KMS-11 (cell line): ENCODE measurements around the gene DCAF15.
"Not testable (repeated sequence)": the region's sequence is repeated elsewhere in the genome, so short reads cannot be mapped to it uniquely, and the experiment has no call there.

ENCODE experiments used
- H2AFZ ChIP-seq: fragments of 200-600 bp; sonication (generic); 2 replicates; pipeline ENCODE4 v1.6.1; 2016; ENCODE audit warnings: antibody characterized with exemption, mixed run types, low read depth
- H3K27ac ChIP-seq: fragments of 200-600 bp; sonication (generic); 2 replicates; pipeline ENCODE4 v1.6.1; 2016; ENCODE audit warnings: mild to moderate bottlenecking, mixed run types
- H3K27me3 ChIP-seq: fragments of 200-600 bp; sonication (generic); 2 replicates; pipeline ENCODE4 v1.6.1; 2017; ENCODE audit warnings: mild to moderate bottlenecking, low read depth, mixed run types, moderate library complexity; ENCODE audit not compliant: insufficient read depth
- H3K36me3 ChIP-seq: fragments of 200-600 bp; sonication (generic); 2 replicates; pipeline ENCODE4 v1.6.1; 2017; ENCODE audit warnings: mild to moderate bottlenecking, mixed run types; ENCODE audit not compliant: insufficient read depth
- H3K4me1 ChIP-seq: fragments of 200-600 bp; sonication (generic); 2 replicates; pipeline ENCODE4 v1.6.1; 2016; ENCODE audit warnings: mild to moderate bottlenecking, low read depth, mixed run types; ENCODE audit not compliant: poor library complexity, severe bottlenecking
- H3K4me2 ChIP-seq: fragments of 200-600 bp; sonication (generic); 2 replicates; pipeline ENCODE4 v1.7.0; 2016; ENCODE audit warnings: mild to moderate bottlenecking, mixed run types
- H3K4me3 ChIP-seq: fragments of 200-600 bp; sonication (generic); IDR thresholded peaks from 2 replicates; pipeline ENCODE4 v1.6.1; 2017; ENCODE audit warnings: low read depth, low read length, mixed read lengths; ENCODE audit not compliant: insufficient read depth
- H3K79me2 ChIP-seq: fragments of 200-600 bp; sonication (generic); 2 replicates; pipeline ENCODE4 v1.6.1; 2016; ENCODE audit warnings: low read depth, mixed run types; ENCODE audit not compliant: insufficient read depth
- H3K9ac ChIP-seq: fragments of 200-600 bp; sonication (generic); 2 replicates; pipeline ENCODE4 v1.6.1; 2016; ENCODE audit warnings: mild to moderate bottlenecking, mixed run types
- H4K20me1 ChIP-seq: fragments of 200-600 bp; sonication (generic); 2 replicates; pipeline ENCODE4 v1.6.1; 2016; ENCODE audit warnings: mild to moderate bottlenecking, mixed run types; ENCODE audit not compliant: insufficient read depth
- TF ChIP-seq, protein P1 (sequence below): fragments of 200-600 bp; sonication (generic); conservative IDR thresholded peaks from 2 replicates; pipeline ENCODE4 v1.6.1; 2017; ENCODE audit warnings: low read depth, mild to moderate bottlenecking, antibody characterized with exemption, low read length, moderate library complexity, mixed read lengths

DCAF15 gene

GRCh38 chr19:13965377-13965896, 13.1 kb downstream of the DCAF15 start:
- Histone ChIP-seq H2AFZ (no peak overlapping the region), H3K27me3 (no peaks in the 10 kb centered on the region), H3K4me2 (no peak overlapping the region), H3K9ac (no peak overlapping the region), H3K36me3 (no peaks in the 10 kb centered on the region), H3K27ac (no peak overlapping the region), H3K4me3 (no peak overlapping the region), H3K79me2 (no peaks in the 10 kb centered on the region), H3K4me1 (no peaks in the 10 kb centered on the region), H4K20me1 (no peaks in the 10 kb centered on the region)
- TF ChIP-seq, protein P1, sequence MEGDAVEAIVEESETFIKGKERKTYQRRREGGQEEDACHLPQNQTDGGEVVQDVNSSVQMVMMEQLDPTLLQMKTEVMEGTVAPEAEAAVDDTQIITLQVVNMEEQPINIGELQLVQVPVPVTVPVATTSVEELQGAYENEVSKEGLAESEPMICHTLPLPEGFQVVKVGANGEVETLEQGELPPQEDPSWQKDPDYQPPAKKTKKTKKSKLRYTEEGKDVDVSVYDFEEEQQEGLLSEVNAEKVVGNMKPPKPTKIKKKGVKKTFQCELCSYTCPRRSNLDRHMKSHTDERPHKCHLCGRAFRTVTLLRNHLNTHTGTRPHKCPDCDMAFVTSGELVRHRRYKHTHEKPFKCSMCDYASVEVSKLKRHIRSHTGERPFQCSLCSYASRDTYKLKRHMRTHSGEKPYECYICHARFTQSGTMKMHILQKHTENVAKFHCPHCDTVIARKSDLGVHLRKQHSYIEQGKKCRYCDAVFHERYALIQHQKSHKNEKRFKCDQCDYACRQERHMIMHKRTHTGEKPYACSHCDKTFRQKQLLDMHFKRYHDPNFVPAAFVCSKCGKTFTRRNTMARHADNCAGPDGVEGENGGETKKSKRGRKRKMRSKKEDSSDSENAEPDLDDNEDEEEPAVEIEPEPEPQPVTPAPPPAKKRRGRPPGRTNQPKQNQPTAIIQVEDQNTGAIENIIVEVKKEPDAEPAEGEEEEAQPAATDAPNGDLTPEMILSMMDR: no peak

GRCh38 chr19:13965926-13966683, 13.8 kb downstream of the DCAF15 start:
- Histone ChIP-seq H3K27me3 (no peaks in the 10 kb centered on the region), H3K4me1 (no peaks in the 10 kb centered on the region), H4K20me1 (no peaks in the 10 kb centered on the region), H3K36me3 (no peaks in the 10 kb centered on the region), H3K27ac (no peak overlapping the region), H3K9ac (no peak overlapping the region), H3K79me2 (no peaks in the 10 kb centered on the region), H2AFZ (no peak overlapping the region), H3K4me3 (no peak overlapping the region), H3K4me2 (no peak overlapping the region)
- TF ChIP-seq, protein P1: no peak

DNA sequence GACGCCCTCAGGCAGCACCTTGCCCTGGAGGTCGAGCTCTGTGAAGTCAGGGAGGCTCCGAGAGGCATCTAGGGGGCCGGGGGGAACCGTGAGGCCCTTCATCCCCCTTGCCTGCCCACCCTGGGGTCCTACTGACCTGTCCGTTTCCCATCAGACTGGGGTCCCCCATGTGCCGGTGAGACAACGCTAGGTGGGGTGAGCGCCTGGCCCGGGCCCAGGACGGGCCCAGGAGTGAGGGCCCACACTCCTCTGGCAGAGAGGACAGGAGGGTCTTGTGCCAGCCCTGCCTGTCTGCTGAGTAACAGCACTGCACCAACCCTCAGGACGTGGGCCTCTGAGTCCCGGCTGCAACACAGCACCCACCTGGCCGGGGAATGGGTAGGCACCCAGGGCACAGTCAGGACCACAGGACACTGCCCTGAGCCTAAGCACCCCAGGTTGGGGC, 14.4 kb downstream of the DCAF15 start:
- Histone ChIP-seq H3K27me3 (no peaks in the 10 kb centered on the region), H3K79me2 (no peaks in the 10 kb centered on the region), H4K20me1 (no peaks in the 10 kb centered on the region), H3K9ac (no peak overlapping the region), H3K4me2 (no peak overlapping the region), H3K4me3 (no peak overlapping the region), H2AFZ (no peak overlapping the region), H3K4me1 (no peaks in the 10 kb centered on the region), H3K36me3 (no peaks in the 10 kb centered on the region), H3K27ac (no peak overlapping the region)
- TF ChIP-seq, protein P1: no peak

DNA sequence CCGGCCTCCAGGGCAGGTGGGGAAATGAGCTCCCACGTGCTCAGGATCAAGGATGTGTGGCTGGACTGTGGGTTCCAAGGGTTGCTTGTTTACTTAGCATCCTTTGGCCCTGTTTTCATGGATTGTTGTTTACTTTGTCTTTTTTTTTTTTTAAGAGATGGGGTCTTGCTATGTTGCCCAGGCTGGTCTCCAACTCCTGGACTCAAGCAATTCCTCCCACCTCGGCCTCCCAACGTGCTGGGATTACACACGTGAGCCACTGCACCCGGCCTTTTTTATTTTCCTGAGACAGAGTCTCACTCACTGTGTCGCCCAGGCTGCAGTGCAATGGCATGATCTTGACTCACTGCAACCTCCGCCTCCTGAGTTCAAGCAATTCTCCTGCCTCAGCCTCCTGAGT, 14.9 kb downstream of the DCAF15 start:
- H4K20me1 ChIP-seq, H3K27me3 ChIP-seq, H3K4me2 ChIP-seq, H3K4me3 ChIP-seq, H3K9ac ChIP-seq, H3K79me2 ChIP-seq, H2AFZ ChIP-seq, H3K4me1 ChIP-seq, H3K27ac ChIP-seq, H3K36me3 ChIP-seq: not testable (repeated sequence)

DNA sequence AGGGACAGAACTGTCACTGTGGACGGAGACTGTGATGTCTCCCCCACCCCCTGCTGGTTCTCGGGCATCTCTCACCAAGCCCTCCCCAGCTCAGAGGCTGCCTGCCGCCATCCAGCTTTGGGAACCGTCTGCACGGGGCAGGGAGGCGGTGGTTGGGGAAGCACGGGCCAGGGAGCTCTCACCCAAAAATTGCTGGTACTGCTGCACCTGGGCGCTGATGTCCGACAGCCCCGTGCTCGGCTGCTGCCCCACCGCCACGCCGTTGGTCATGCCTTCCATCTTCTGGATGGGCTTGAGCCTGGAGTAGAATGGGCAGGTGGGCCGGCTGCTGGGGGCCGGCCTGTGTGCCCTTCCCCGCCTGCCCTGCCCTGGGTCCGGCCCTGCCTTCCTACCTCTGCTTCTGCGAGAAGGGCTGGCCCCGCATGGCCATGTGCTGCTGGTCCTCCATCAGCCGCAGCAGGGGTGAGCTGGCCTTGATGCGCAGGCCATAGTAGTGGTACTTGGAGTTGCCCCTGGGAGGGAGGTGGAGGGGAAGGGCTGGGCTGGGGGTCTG, 16.1 kb downstream of the DCAF15 start:
- Histone ChIP-seq H3K27me3 (no peaks in the 10 kb centered on the region), H3K9ac (no peak overlapping the region), H3K4me3 (no peak overlapping the region), H3K4me2 (no peak overlapping the region), H3K36me3 (no peaks in the 10 kb centered on the region), H3K79me2 (no peaks in the 10 kb centered on the region), H3K27ac (no peak overlapping the region), H4K20me1 (no peaks in the 10 kb centered on the region), H2AFZ (no peak overlapping the region), H3K4me1 (no peaks in the 10 kb centered on the region)
- TF ChIP-seq, protein P1: no peak
